Astrocyte of the cerebellum (primary cell): ENCODE data around the gene HOXA10.

ENCODE experiments used
- DNase-seq: peaks from one replicate; pipeline ENCODE4 v3.0.0-alpha.2; 2011; ENCODE audit warnings: low read depth
- H3K4me3 ChIP-seq: 2 replicates; pipeline ENCODE4 v1.5.1; 2011; ENCODE audit warnings: mild to moderate bottlenecking, low read depth, low read length, moderate library complexity
- in situ Hi-C: cut with HindIII; loops from 2 replicates; pipeline ENCODE4 v1.10.0; 2017; ENCODE audit warnings: low sequenced_read_pairs
- TF ChIP-seq, protein P1 (sequence below): IDR thresholded peaks from 2 replicates; pipeline ENCODE4 v1.5.1; 2012; ENCODE audit warnings: low read length, low read depth, moderate library complexity, mild to moderate bottlenecking; ENCODE audit errors: missing control alignments

The HOXA10 gene

DNA sequence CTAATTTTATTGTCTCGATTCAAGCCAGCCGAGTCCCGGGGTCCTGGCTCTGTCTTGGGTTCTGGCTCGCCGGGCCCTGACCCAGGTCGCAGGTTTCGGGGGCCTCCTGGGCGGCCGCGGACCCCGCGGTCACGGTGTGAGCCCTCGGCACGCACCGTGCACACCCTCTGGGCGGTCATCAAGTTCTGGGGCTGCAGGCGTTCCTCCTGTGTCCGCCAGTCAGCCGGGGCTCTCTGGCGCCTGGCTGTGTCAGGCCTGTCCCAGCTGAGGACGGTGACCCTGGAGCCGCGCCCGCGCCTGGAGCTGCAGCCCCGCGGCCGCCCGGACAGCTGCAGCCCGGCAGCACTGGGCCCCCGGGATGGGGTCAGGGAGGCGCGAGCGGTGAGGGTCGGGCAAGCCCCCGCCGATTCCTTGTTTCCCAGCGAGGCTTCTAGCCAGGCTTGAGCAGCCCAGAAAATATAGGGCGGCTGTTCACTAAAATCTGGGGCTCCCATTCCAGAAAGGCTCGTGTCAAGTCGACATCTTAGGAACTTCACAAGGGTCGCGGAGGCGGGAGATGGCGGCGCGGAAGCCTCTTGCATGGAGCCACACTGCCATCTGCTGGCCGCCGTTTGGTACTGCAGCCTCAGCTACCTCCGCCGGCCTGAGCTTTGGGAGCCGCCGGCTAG is 13.4 kb downstream of the HOXA10 start:
- TF ChIP-seq, protein P1, sequence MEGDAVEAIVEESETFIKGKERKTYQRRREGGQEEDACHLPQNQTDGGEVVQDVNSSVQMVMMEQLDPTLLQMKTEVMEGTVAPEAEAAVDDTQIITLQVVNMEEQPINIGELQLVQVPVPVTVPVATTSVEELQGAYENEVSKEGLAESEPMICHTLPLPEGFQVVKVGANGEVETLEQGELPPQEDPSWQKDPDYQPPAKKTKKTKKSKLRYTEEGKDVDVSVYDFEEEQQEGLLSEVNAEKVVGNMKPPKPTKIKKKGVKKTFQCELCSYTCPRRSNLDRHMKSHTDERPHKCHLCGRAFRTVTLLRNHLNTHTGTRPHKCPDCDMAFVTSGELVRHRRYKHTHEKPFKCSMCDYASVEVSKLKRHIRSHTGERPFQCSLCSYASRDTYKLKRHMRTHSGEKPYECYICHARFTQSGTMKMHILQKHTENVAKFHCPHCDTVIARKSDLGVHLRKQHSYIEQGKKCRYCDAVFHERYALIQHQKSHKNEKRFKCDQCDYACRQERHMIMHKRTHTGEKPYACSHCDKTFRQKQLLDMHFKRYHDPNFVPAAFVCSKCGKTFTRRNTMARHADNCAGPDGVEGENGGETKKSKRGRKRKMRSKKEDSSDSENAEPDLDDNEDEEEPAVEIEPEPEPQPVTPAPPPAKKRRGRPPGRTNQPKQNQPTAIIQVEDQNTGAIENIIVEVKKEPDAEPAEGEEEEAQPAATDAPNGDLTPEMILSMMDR: peak; percentile 92
- H3K4me3 ChIP-seq: peak overlapping the region; percentile 43
- DNase-seq: peak; percentile 59
- in situ Hi-C loops: loop anchor here (5.0 to 25.0 kb wide), 2 partner anchors 773 to 998 kb away; partner anchors contain the start of gene NFE2L3

DNA sequence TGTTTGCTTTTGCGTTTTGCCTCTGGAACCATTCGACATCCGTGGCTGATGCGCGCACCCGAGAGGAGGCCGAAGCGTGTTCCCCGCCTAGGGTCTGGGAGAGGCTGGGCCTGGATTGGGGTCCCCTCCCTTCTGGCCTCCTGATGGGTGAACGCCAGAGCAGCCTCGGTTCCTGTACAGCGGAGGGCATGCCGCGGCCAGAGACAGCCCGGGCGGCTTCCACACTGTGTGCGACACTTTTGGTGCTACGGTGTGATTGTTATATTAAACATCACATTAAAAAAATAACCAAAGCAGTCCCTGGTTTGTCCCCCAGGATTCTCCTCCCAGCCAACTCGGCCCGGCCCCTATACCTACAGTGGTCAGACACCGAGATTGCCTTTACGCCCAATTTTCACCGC is 14.0 kb downstream of the HOXA10 start:
- no peak for DNase-seq
- in situ Hi-C loops: loop anchor here (5.0 to 25.0 kb wide), 2 partner anchors 773 to 998 kb away; partner anchors contain the start of gene NFE2L3

DNA sequence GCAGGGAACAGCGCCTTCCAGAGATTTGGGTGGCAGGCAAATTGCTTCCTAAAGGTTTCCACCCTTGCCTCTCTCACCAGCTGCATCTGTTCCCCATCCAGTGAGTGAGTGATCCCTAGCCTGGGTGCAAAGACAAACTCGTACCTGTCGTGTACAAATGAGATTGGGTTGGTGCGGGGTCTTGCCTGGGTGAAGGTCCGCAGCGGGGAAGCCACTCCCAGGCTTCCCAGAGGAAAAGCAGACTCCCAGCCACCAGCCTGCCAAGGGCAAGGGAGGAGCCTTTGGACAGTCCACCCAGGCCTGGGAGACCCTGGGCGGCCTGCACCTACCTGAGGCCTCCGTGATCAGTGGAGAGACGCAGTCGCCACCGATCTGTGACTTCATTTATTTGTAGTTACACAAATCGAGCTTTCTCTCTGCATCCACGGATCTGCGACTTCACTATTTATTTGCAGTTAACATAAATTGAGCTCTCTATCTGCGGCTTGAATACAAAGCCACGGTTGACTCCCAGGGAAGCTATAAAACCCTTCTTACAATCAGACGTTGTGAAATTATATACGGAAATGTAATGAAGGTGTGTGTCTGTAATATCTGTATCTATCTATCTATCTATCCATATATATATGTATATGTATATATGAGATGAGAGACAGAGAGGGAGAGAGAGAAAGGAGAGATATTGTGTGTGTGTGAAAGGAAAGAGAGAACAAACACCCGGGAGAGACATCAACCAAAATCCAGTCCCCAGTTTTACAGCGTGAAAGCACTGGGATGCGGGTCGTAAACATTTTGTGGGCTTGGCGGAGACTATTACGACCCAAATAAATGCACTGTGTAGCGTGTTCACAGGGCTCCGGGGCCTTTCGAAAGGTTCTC is 14.6 kb downstream of the HOXA10 start:
- no peak overlapping the region for H3K4me3 ChIP-seq
- TF ChIP-seq, protein P1: no peak

More for the DNA sequence above, 14.0 kb downstream of the HOXA10 start:
- no peak overlapping the region for H3K4me3 ChIP-seq
- TF ChIP-seq, protein P1: no peak

DNA sequence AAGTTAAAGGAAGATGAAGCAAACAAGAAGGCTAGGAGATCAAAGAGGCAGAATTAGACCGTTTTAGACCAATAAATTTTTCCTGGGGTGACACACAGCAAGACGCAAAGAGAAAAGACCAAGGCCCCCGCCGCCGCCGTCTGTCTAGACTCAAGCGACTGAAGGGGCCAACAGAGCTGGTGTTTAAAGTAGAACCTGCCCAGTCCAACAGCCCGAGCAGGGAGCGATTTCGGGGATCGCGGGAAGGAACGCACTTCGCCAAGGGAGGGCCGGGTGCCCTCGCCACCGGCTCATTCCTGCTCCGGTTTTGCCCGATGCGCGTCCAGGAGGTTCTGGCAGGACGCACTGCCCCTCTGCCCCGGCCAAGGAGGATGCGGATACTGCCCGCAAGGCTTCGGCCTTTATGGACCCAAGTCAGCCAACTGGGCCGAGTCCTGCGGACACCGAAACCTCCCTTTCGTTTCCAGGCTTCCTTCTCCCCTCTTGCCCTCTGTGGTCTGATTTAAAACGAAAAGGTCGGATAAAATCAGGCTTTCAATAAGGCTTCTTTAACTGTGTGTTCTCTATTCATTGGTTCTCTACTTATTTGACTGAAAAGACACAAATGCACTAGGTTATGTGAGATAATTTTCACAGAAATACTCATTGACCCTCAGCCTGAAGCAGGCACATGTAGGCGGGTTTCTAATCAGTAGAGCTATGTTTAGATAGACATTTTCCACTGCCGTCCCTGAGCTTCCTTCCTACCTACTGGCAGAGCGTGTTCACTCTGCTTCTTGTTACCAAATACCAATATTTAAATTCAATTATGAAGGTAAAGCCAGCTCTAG is 15.5 kb downstream of the HOXA10 start:
- DNase-seq: no peak
- in situ Hi-C loops: loop anchor here (25.0 kb wide), 1 partner anchor 996 kb away; the partner anchor contains the start of gene NFE2L3
- TF ChIP-seq, protein P1: no peak
- H3K4me3 ChIP-seq: no peak overlapping the region

More for the DNA sequence above, 14.6 kb downstream of the HOXA10 start:
- no peak for DNase-seq
- in situ Hi-C loops: loop anchor here (5.0 to 25.0 kb wide), 2 partner anchors 772 to 997 kb away; partner anchors contain the start of gene NFE2L3

DNA sequence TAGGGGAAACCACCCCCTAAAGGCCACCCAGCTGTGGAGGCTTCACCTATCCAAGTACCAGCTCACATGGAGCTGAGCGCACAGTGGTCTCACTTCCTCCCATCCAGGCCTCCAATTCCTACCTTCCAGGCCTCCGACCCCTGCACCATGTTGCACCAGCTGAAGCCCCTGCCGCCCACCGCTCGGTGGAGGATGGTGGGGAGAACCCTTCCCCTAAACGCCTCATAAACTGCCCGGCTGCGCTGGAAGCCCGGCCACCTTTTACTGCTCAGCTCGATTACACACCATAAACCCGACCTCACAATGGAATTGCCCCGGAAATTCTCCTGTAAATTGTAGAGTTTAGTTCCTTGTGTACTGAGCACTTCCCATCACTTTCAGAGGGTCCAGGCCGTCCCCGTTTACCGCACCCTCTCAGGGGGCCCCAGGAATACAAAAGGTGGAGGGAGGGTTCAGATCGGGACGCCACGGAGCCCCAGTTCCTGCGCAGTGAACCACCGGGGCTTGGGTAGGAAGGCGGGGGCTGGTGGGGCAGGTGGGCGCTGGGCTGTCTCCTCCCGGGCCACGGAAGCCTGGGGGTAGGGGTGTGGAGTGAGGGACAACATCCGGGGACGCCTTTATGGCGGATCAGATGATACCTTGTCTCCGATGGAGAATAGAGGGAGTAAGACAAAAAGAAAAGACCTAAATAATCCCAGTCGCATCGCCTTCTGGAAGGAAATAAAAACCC is 16.3 kb downstream of the HOXA10 start:
- no peak overlapping the region for H3K4me3 ChIP-seq
- TF ChIP-seq, protein P1: no peak
- no peak for DNase-seq
- in situ Hi-C loops: loop anchor here (25.0 kb wide), 1 partner anchor 996 kb away; the partner anchor contains the start of gene NFE2L3
